K562 (cell line): Measurements from ENCODE around the gene CBFA2T3.

Experiments used
- ELK1 ChIP-seq: sonication (generic); formaldehyde crosslinking; IDR thresholded peaks from 2 replicates; pipeline ENCODE4 v1.8.1; 2022; ENCODE audit warnings: missing genetic modification reagents
- JUN ChIP-seq, 2 experiments: sonication (generic) in 1 of 2; formaldehyde crosslinking in 1 of 2; IDR thresholded peaks; 2 replicates each; pipeline versions ENCODE4 v1.6.1 to v1.8.0; 2012 to 2022; ENCODE audit warnings: borderline replicate concordance in 2 of 2, mild to moderate bottlenecking in 2 of 2, improper control_type of control experiment in 1 of 2, low read depth in 1 of 2, low read length in 1 of 2, missing genetic modification reagents in 1 of 2
- MAX ChIP-seq: sonication (generic); formaldehyde crosslinking; IDR thresholded peaks from 2 replicates; pipeline ENCODE4 v1.9.0; 2022; ENCODE audit warnings: mild to moderate bottlenecking, missing genetic modification reagents
- PHF8 ChIP-seq: fragments of 200-600 bp; sonication (generic); IDR thresholded peaks from 2 replicates; pipeline ENCODE4 v1.6.1; 2012; ENCODE audit warnings: mixed run types, mild to moderate bottlenecking, inconsistent platforms, low read length, moderate library complexity, borderline replicate concordance
- YY1 ChIP-seq, 3 experiments: IDR thresholded peaks; 2 replicates each; pipeline ENCODE4 v1.6.1; 2011; ENCODE audit warnings: low read length in 2 of 3, mild to moderate bottlenecking in 2 of 3, moderate library complexity in 2 of 3, borderline replicate concordance in 1 of 3, control low read depth in 1 of 3, low read depth in 1 of 3; ENCODE audit not compliant: insufficient read depth in 3 of 3, insufficient replicate concordance in 2 of 3, control insufficient read depth in 1 of 3, insufficient read length in 1 of 3; ENCODE audit errors: extremely low read depth in 1 of 3
- ZNF212 ChIP-seq: fragments of 450-650 bp; formaldehyde crosslinking; IDR thresholded peaks from 2 replicates; pipeline ENCODE4 v1.4.0; 2020; ENCODE audit warnings: mild to moderate bottlenecking

- TF ChIP-seq ZNF212 (CRISPR knock-in tag) (no peak), PHF8 (no peak), ELK1 (CRISPR knock-in tag) (no peak), JUN (IDR thresholded peaks at IDR 0.05; ENCODE audit: borderline replicate concordance, low read depth, low read length) (no peak), JUN (CRISPR knock-in tag; IDR thresholded peaks at IDR 0.05; ENCODE audit: borderline replicate concordance) (no peak), YY1 (IDR thresholded peaks at IDR 0.05; ENCODE audit: borderline replicate concordance in 1 of 3, control insufficient read depth in 1 of 3, extremely low read depth in 1 of 3, insufficient read depth in 3 of 3, insufficient read length in 1 of 3, insufficient replicate concordance in 2 of 3, low read depth in 1 of 3, low read length in 2 of 3) (no peak), MAX (CRISPR knock-in tag) (no peak)
Observed at GRCh38 chr16:88896238-88897070, 80.6 kb downstream of the CBFA2T3 start.
